Fibroblast of the aortic adventitia (primary cell): ENCODE data around the gene DIPK1A. TPM values are rescaled to one million over a fixed set of nuclear protein-coding genes. Genes with fewer than 3 reads are reported as not detected.

Experiments used
- DNase-seq: peaks from one replicate; pipeline ENCODE4 v3.0.0-alpha.2; 2010; ENCODE audit warnings: low read depth
- H3K4me3 ChIP-seq: 2 replicates; pipeline ENCODE4 v1.5.1; 2011; ENCODE audit warnings: low read depth, mild to moderate bottlenecking, control low read depth, low read length, moderate library complexity
- total RNA-seq: library from RNA; depleted of rRNA; stranded (reverse); fragments of >200 nt; gene quantifications from 2 replicates; pipeline ENCODE4 v1.2.3, GENCODE V29; 2012; ENCODE audit warnings: low replicate concordance
- TF ChIP-seq, protein P1 (sequence below): IDR thresholded peaks from 2 replicates; pipeline ENCODE4 v1.5.1; 2011; ENCODE audit warnings: mild to moderate bottlenecking, low read length, control low read depth, inconsistent platforms; ENCODE audit not compliant: insufficient read depth

DIPK1A gene
- total RNA-seq, 1 donor: 17.1 TPM

DNA sequence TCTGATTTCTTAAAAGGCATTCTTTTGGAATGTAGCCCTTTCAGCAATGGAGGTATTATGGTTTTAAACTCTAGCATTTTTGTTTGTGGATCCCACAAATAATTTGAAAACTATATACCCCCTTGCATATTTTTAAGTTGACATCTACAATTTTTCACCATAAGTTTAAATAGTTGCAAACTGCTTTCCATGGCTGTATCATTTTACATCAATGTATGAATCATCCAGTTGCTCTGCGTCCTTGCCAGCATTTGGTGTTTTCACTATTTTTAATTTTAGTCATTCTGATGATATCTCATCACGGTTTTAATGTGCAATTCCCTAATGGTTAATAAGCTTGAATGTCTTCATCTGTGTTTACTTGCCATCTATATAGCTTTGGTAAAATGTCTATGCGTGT is 20.7 kb downstream of the DIPK1A start:
- no peak overlapping the region for H3K4me3 ChIP-seq
- TF ChIP-seq, protein P1, sequence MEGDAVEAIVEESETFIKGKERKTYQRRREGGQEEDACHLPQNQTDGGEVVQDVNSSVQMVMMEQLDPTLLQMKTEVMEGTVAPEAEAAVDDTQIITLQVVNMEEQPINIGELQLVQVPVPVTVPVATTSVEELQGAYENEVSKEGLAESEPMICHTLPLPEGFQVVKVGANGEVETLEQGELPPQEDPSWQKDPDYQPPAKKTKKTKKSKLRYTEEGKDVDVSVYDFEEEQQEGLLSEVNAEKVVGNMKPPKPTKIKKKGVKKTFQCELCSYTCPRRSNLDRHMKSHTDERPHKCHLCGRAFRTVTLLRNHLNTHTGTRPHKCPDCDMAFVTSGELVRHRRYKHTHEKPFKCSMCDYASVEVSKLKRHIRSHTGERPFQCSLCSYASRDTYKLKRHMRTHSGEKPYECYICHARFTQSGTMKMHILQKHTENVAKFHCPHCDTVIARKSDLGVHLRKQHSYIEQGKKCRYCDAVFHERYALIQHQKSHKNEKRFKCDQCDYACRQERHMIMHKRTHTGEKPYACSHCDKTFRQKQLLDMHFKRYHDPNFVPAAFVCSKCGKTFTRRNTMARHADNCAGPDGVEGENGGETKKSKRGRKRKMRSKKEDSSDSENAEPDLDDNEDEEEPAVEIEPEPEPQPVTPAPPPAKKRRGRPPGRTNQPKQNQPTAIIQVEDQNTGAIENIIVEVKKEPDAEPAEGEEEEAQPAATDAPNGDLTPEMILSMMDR: no peak
- DNase-seq: peak; percentile 54

DNA sequence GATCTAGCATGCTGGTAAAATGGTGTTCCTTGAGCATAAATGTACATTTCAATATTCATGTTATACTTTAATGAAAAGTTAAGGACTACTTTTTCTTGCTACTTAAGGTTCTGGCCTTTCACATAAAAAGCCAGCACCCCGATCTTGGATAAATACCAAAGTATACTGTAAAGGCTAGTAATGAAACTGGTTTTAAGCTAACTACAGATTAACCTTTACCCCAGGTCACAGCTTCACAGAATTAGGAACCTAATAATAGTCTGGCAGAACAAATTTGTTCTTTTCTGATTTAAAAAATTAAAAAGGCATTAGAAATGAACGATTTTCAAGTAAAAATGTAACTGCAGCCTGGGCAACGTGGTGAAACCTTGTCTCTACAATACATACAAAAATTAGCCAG is 23.5 kb downstream of the DIPK1A start:
- TF ChIP-seq, protein P1: no peak
- DNase-seq: no peak

DNA sequence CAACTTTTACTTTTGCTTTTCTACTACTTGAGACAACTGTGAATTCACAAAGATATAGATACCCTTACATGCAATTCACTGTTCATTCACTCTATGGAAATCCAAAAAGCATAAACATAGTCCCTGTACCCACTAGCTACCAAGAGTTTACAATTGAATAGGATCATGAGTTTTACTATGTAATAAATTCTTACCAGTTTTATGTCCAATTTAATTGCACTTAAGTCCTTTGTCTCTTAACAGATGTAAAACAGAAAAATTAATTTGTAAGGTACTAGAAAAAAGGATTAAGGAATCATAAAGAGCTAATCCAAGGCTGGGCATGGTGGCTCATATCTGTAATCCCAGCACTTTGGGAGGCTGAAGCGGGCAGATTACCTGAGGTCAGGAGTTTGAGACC is 24.4 kb downstream of the DIPK1A start:
- no peak for DNase-seq
- no peak overlapping the region for H3K4me3 ChIP-seq
- TF ChIP-seq, protein P1: no peak

More for the DNA sequence above, 23.5 kb downstream of the DIPK1A start:
- no peak overlapping the region for H3K4me3 ChIP-seq

DNA sequence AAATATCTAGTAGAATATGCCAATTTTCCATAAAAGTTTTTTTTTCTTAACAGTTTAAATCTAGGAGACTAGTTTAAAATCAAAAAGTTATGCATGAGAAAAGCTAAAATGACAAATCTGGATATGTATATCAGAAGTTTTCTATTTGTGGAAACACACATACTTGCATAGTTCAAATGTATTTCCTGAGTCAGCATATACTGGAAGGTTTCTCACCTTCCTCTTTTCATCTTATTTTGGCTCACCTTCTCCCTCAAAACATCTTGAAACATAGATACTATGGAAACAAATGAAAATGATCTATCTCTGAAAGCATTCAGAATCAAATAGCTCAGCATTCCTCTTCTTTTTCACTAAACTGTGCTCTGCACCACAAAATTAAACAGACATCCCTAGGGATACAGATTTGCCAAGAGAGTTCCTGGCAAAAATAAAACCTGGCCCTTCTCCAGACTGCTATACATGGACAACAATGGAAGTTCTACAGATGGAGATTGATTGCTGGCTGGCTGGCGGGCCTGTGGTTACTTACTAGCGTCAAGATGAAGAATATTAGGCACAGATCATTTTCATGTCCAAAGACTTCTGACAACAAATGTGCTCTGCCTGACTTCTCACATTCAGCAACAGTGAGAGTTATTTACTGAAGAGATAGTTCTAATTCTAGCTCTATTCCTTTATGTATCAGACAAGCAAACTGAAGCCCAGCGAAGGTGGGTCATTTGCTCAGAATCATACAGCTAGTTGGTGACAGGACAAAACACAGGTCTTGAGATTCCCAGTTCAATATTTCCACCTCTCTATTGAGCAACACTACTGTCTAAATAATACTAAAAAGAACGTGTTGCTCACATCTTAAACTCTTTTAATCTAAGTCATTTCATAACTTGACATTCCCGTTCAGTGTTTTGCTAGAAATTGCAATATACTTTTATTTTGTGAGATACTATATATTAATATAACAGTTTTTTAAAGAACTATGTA is 26.6 kb downstream of the DIPK1A start:
- no peak overlapping the region for H3K4me3 ChIP-seq
- peak; percentile 99 for DNase-seq
- TF ChIP-seq, protein P1: no peak

DNA sequence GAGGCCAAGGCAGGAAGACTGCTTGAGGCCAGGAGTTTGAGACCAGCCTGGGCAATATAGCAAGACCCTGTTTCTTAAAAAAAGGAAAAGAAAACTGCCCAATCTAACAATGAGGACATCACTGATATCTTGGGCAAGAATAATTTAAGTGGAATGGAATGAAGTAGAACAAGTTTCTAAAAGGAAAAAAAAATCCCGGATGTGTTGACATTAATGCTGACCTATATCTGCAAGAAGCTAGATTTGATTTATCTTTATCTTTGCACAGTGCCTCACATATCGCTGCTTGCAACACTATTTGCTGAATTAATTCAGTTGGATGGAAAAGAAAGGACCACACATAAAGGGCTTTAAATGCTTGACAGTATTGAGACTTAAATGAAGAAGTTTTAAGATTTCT is 27.8 kb downstream of the DIPK1A start:
- peak; percentile 58 for DNase-seq
- TF ChIP-seq, protein P1: no peak
- H3K4me3 ChIP-seq: no peak overlapping the region

DNA sequence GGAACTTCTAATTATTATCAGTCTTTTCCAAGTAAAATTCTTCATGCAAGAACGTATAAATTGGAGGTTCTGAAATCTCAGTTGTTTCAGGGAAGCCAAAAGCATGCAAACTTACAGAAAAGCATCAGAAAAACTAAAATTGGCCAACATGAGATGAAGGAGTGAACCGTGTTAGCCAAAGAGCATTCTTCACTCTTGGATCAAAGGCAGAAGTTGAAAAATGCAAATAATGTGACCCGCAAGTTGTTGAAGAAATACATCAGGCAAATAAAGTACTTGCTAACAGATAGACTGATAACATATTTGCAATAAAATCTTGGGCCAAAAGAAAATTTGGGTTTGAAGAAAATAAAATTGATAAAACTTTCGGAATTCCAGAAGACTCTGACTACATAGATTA is 29.6 kb downstream of the DIPK1A start:
- TF ChIP-seq, protein P1: no peak
- no peak overlapping the region for H3K4me3 ChIP-seq
- peak; percentile 18 for DNase-seq
